ENCODE results near the gene JAK2.

JAK2 gene

DNA sequence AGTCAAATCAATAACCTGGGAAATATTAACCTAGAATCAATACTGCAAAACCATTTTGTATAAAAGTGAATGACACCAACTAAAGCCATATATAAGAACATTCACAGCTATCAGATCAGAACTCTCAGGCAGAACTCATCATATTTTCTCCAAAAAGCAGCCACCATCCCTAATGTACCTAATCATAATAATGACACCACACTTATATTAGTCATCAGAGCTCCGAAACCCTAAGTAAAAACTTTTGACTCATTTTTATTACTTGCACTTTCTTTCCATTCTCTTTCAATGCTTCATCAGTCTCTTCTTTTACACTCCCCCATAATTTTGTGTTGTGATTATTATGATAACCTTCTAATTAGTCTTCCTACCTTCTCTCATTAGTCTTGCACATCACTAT lies 155.1 kb downstream of the JAK2 start:
- no peak for DNase-seq (ENCODE audit: low read depth, low spot score)

DNA sequence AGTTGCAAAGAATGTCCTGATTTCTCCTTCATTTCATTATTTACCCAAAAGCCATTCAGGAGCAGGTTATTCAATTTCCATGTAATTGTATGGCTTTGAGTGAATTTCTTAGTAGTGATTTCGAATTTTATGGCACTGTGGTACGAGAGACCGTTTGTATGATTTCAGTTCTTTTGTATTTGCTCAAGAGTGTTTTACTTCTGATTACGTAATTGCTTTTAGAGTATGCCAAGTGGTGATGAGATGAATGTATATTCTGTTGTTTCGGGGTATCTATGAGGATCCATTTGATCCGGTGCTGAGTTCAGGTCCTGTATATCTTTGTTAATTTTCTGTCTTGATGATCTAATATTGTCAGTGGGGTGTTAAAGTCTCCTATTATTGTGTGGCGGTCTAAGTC lies 159.1 kb downstream of the JAK2 start:
- DNase-seq (ENCODE audit: low read depth, low spot score) = no peak

DNA sequence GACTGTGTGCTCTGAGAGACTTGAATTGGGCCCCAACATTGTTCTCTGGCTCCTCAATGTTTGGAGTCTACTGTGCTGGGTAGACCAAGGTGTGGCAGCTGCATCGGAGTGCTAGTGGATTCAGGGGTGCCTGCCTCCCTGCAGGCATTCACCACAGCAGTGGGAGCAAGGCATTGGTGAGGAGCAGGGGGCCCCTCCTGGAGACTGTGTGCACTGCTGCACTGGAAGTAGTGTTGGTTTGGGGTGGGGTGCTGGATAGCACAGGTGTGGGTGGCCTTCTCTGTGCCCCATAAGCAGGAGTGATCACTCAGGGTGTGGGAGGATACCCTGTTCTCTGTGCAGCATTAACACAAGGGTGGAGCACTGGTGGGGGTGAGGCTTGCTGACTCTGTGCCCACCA lies 161.2 kb downstream of the JAK2 start:
- no peak for DNase-seq (ENCODE audit: low read depth, low spot score)

Measured in iPS DF 19.7 (cell line).